Peyer's patch (tissue), 4 donors: Measurements from ENCODE around the gene STAMBP. TPM values are rescaled to one million over a fixed set of nuclear protein-coding genes. Genes with fewer than 3 reads are reported as not detected.
A peak's percentile ranks its signal among the peaks of the same experiment; 100 is the strongest.

Experiments
- DNase-seq, 3 donors: peaks; one replicate each; pipeline ENCODE4 v3.0.0-alpha.2; 2017 to 2019
- H3K27ac ChIP-seq, 4 donors: fragments of 200-600 bp; sonication (generic); one replicate each; pipeline ENCODE4 v1.5.1; 2016 to 2019
- H3K27me3 ChIP-seq, 2 donors: fragments of 200-600 bp; sonication (generic); one replicate each; pipeline ENCODE4 v1.5.1; 2019
- H3K36me3 ChIP-seq, 3 donors: fragments of 200-600 bp; sonication (generic); one replicate each; pipeline ENCODE4 v1.5.1; 2016 to 2019
- H3K4me1 ChIP-seq, 4 donors: fragments of 200-600 bp; sonication (generic); one replicate each; pipeline ENCODE4 v1.5.1; 2016 to 2019
- H3K4me3 ChIP-seq, 4 donors: fragments of 200-600 bp; sonication (generic); 1 replicate in 3 of 4; 2 replicates in 1 of 4; pipeline ENCODE4 v1.5.1; 2016 to 2019; ENCODE audit warnings: mild to moderate bottlenecking in 1 of 4
- H3K9me3 ChIP-seq, 4 donors: fragments of 200-600 bp; sonication (generic); one replicate each; pipeline ENCODE4 v1.5.1; 2016 to 2019; ENCODE audit warnings: mild to moderate bottlenecking in 1 of 4
- CTCF ChIP-seq, 6 experiments: fragments of 450-650 bp in 4 of 6; fragments of 200-600 bp in 2 of 6; sonication (generic) in 1 of 6; IDR thresholded peaks; one replicate each; pipeline ENCODE4 v1.5.1; 2017 to 2019; ENCODE audit warnings: antibody characterized with exemption in 6 of 6, mild to moderate bottlenecking in 3 of 6, moderate library complexity in 1 of 6
- POLR2A ChIP-seq, 2 donors: fragments of 450-650 bp; IDR thresholded peaks; one replicate each; pipeline ENCODE4 v1.5.1; 2017; ENCODE audit warnings: antibody characterized with exemption in 2 of 2, mild to moderate bottlenecking in 2 of 2, moderate library complexity in 2 of 2
- total RNA-seq, 4 donors: library from RNA; depleted of rRNA; stranded (reverse); fragments of >200 nt; gene quantifications; one replicate each; pipeline ENCODE4 v1.1.0, GENCODE V29; 2016

Gene STAMBP
- total RNA-seq, 4 donors from 2014 or later: 25.4 to 61.9 (median 44.3) TPM

- Histone ChIP-seq H3K27ac (no peak overlapping the region), H3K27me3 (no peaks in the 10 kb centered on the region), H3K4me3 (no peak overlapping the region), H3K9me3 (no peaks in the 10 kb centered on the region), H3K36me3 (no peaks in the 10 kb centered on the region), H3K4me1 (no peaks in the 10 kb centered on the region)
- no peak for TF ChIP-seq POLR2A (IDR thresholded peaks at IDR 0.05)
- no peak for DNase-seq
These were observed 91.0 kb downstream of the STAMBP start for GRCh38 chr2:73919596-73920228.

GRCh38 chr2:73920577-73921545, 92.1 kb downstream of the STAMBP start:
- Histone ChIP-seq H3K4me3 (no peak overlapping the region), H3K4me1 (no peaks in the 10 kb centered on the region), H3K27ac (no peak overlapping the region), H3K9me3 (no peaks in the 10 kb centered on the region), H3K36me3 (no peaks in the 10 kb centered on the region), H3K27me3 (no peaks in the 10 kb centered on the region)
- no peak for TF ChIP-seq POLR2A (IDR thresholded peaks at IDR 0.05)
- TF ChIP-seq CTCF (IDR thresholded peaks at IDR 0.05): peak in 2 of 6 experiments; percentile 35 to 37
- peak; percentile 27 to 54 (median 52) for DNase-seq

- no peak for DNase-seq
- Histone ChIP-seq H3K4me1 (no peaks in the 10 kb centered on the region), H3K36me3 (no peaks in the 10 kb centered on the region), H3K27ac (no peak overlapping the region), H3K27me3 (no peaks in the 10 kb centered on the region), H3K4me3 (no peak overlapping the region), H3K9me3 (no peaks in the 10 kb centered on the region)
- no peak for TF ChIP-seq CTCF (IDR thresholded peaks at IDR 0.05)
- no peak for TF ChIP-seq POLR2A (IDR thresholded peaks at IDR 0.05)
These were observed 92.8 kb downstream of the STAMBP start for GRCh38 chr2:73921581-73921980.

- no peak for DNase-seq
- no peaks in the 10 kb centered on the region for H3K36me3 ChIP-seq
- no peak for TF ChIP-seq POLR2A (IDR thresholded peaks at IDR 0.05)
- no peak overlapping the region for H3K4me3 ChIP-seq
- no peaks in the 10 kb centered on the region for H3K9me3 ChIP-seq
- peaks cover 0 to 4% (median 4%) of the 10 kb centered on the region in 4 donors for H3K4me1 ChIP-seq
- no peaks in the 10 kb centered on the region for H3K27me3 ChIP-seq
- H3K27ac ChIP-seq: no peak overlapping the region
These were observed 93.9 kb downstream of the STAMBP start for GRCh38 chr2:73922681-73923080.

Other genes starting within 250 kb of the STAMBP start
- gene NAT8, start 186.5 kb upstream of the STAMBP start, total RNA-seq: 10 to 100 TPM in 1 of 4 donors, 1 to 10 TPM in 2, not detected in 1; 8.5 to 25.4 (median 9.2) TPM
- gene TPRKB, start 91.6 kb upstream of the STAMBP start, total RNA-seq: 10 to 100 TPM; 17.3 to 28.5 (median 19.2) TPM
- gene DUSP11, start 48.9 kb upstream of the STAMBP start, total RNA-seq: 10 to 100 TPM; 25.6 to 36.3 (median 26.8) TPM
- gene C2orf78, start 44.8 kb upstream of the STAMBP start, total RNA-seq: not detected
- 100 to 1,000 TPM in 1 of 4 donors, 10 to 100 TPM in 3; 27.5 to 140 (median 40.0) TPM for gene ACTG2, start 64.0 kb downstream of the STAMBP start, total RNA-seq
- gene DGUOK, start 97.9 kb downstream of the STAMBP start, total RNA-seq: 10 to 100 TPM; 24.2 to 44.5 (median 39.7) TPM
- 10 to 100 TPM; 18.2 to 38.7 (median 27.0) TPM for gene TET3, start 155.9 kb downstream of the STAMBP start, total RNA-seq